ENCODE measurements around the gene TRAK1.
"Not testable (repeated sequence)": the region's sequence is repeated elsewhere in the genome, so short reads cannot be mapped to it uniquely, and the experiment has no call there.

Gene TRAK1

GRCh38 chr3:42101048-42101447 lies 9.9 kb downstream of the TRAK1 start:
- Histone ChIP-seq H3K27ac (peak overlapping the region; percentile 57), H3K36me3 (replicated peaks) (peaks cover 2% of the 10 kb centered on the region), H3K27me3 (replicated peaks) (no peaks in the 10 kb centered on the region), H3K4me3 (ENCODE audit: low read depth, low read length) (no peak overlapping the region)
- TF ChIP-seq, protein P1, sequence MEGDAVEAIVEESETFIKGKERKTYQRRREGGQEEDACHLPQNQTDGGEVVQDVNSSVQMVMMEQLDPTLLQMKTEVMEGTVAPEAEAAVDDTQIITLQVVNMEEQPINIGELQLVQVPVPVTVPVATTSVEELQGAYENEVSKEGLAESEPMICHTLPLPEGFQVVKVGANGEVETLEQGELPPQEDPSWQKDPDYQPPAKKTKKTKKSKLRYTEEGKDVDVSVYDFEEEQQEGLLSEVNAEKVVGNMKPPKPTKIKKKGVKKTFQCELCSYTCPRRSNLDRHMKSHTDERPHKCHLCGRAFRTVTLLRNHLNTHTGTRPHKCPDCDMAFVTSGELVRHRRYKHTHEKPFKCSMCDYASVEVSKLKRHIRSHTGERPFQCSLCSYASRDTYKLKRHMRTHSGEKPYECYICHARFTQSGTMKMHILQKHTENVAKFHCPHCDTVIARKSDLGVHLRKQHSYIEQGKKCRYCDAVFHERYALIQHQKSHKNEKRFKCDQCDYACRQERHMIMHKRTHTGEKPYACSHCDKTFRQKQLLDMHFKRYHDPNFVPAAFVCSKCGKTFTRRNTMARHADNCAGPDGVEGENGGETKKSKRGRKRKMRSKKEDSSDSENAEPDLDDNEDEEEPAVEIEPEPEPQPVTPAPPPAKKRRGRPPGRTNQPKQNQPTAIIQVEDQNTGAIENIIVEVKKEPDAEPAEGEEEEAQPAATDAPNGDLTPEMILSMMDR (IDR thresholded peaks at IDR 0.05; ENCODE audit: low read depth, low read length, missing control alignments), result no peak
- in situ Hi-C loops (cut with HindIII; ENCODE audit: low pct_ligation_motif_present, low sequenced_read_pairs), result no loop called here
- DNase-seq, result peak; percentile 75

GRCh38 chr3:42101481-42101880 lies 10.3 kb downstream of the TRAK1 start:
- no peak for DNase-seq
- H3K4me3 ChIP-seq (ENCODE audit: low read depth, low read length), result no peak overlapping the region
- no peaks in the 10 kb centered on the region for H3K27me3 ChIP-seq (replicated peaks)
- peaks cover 2% of the 10 kb centered on the region for H3K36me3 ChIP-seq (replicated peaks)
- in situ Hi-C loops (cut with HindIII; ENCODE audit: low pct_ligation_motif_present, low sequenced_read_pairs), result no loop called here
- TF ChIP-seq, protein P1 (IDR thresholded peaks at IDR 0.05; ENCODE audit: low read depth, low read length, missing control alignments), result no peak
- peak overlapping the region; percentile 57 for H3K27ac ChIP-seq

DNA sequence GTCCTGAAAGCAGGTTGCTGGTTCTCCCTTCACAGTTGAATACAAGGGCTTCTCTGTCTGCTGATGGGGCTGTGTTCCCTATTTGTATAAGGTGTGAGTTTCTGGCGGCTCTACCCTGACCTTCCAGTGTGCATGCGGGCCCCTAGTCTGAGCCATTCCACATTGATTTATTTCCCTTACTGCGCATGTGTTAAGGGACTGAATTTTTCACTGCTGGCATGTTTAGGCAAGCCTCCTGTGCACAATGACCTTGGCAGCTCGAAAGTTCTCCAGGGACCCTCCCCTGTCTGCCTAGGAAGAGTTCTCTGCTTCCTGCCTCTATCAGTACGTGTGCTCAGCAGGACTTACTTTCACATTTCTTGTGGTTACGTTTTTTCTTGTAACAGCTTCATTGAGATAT lies 11.4 kb downstream of the TRAK1 start:
- Histone ChIP-seq H3K27me3 (replicated peaks) (no peaks in the 10 kb centered on the region), H3K36me3 (replicated peaks) (peaks cover 2% of the 10 kb centered on the region), H3K27ac (no peak overlapping the region), H3K4me3 (ENCODE audit: low read depth, low read length) (no peak overlapping the region)
- DNase-seq, result no peak
- in situ Hi-C loops (cut with HindIII; ENCODE audit: low pct_ligation_motif_present, low sequenced_read_pairs), result no loop called here
- TF ChIP-seq, protein P1 (IDR thresholded peaks at IDR 0.05; ENCODE audit: low read depth, low read length, missing control alignments), result no peak

- H3K27me3 ChIP-seq (replicated peaks); H3K36me3 ChIP-seq (replicated peaks); H3K27ac ChIP-seq; in situ Hi-C loops (cut with HindIII; ENCODE audit: low pct_ligation_motif_present, low sequenced_read_pairs); DNase-seq; H3K4me3 ChIP-seq (ENCODE audit: low read depth, low read length): not testable (repeated sequence)
Measured at GRCh38 chr3:42103921-42104665, 12.9 kb downstream of the TRAK1 start.

DNA sequence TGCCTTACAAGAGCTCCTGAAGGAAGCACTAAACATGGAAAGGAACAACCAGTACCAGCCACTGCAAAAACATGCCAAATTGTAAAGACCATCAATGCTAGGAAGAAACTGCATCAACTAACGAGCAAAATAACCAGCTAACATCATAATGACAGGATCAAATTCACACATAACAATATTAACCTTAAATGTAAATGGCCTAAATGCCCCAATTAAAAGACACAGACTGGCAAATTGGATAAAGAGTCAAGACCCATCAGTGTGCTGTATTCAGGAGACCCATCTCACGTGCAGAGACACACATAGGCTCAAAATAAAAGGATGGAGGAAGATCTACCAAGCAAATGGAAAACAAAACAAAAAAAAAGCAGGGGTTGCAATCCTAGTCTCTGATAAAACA lies 14.8 kb downstream of the TRAK1 start:
- in situ Hi-C loops (cut with HindIII; ENCODE audit: low pct_ligation_motif_present, low sequenced_read_pairs); H3K27me3 ChIP-seq (replicated peaks); DNase-seq: not testable (repeated sequence)

DNA sequence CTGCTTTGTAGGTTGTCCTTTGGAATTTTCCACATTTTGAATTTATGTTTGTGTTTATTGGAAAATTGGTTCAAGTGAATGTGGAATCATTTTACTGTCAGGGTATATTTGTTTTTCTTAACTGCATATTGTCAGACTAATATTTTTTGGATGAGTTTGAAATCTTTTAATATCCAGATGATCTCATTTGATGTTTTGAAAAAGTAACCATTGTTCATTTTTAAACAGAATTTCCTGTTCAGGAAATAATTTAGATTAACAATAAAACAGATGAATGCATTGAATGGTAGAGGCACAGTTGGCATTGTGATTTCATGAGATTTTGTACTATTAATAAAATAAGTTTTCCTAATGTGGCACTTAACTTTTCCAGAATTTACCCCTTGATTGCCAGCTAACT lies 15.5 kb downstream of the TRAK1 start:
- DNase-seq, result no peak
- TF ChIP-seq, protein P1 (IDR thresholded peaks at IDR 0.05; ENCODE audit: low read depth, low read length, missing control alignments), result no peak
- no peak overlapping the region for H3K27ac ChIP-seq
- no peak overlapping the region for H3K4me3 ChIP-seq (ENCODE audit: low read depth, low read length)
- H3K27me3 ChIP-seq (replicated peaks), result no peaks in the 10 kb centered on the region
- in situ Hi-C loops (cut with HindIII; ENCODE audit: low pct_ligation_motif_present, low sequenced_read_pairs), result no loop called here
- H3K36me3 ChIP-seq (replicated peaks), result peaks cover 2% of the 10 kb centered on the region

More for the DNA sequence above, 14.8 kb downstream of the TRAK1 start:
- not testable (repeated sequence) for H3K27ac ChIP-seq; H3K36me3 ChIP-seq (replicated peaks); H3K4me3 ChIP-seq (ENCODE audit: low read depth, low read length)

- TF ChIP-seq, protein P1 (IDR thresholded peaks at IDR 0.05; ENCODE audit: low read depth, low read length, missing control alignments), result no peak
- H3K27me3 ChIP-seq (replicated peaks), result no peaks in the 10 kb centered on the region
- H3K36me3 ChIP-seq (replicated peaks), result no peaks in the 10 kb centered on the region
- H3K4me3 ChIP-seq (ENCODE audit: low read depth, low read length), result no peak overlapping the region
- in situ Hi-C loops (cut with HindIII; ENCODE audit: low pct_ligation_motif_present, low sequenced_read_pairs), result no loop called here
- no peak for DNase-seq
- H3K27ac ChIP-seq, result no peak overlapping the region
Measured at GRCh38 chr3:42110631-42111030, 19.5 kb downstream of the TRAK1 start.
